Mammary epithelial cell (primary cell): ENCODE results near the gene SUB1.

Experiments used
- EZH2 ChIP-seq: IDR thresholded peaks from 2 replicates; pipeline ENCODE4 v1.6.1; 2012; ENCODE audit warnings: low read length, inconsistent platforms, borderline replicate concordance
- TF ChIP-seq, protein P1 (sequence below), 2 donors: IDR thresholded peaks in 1 of 2; conservative IDR thresholded peaks in 1 of 2; 2 replicates each; pipeline ENCODE4 v1.5.1; 2011 to 2012; ENCODE audit warnings: inconsistent platforms in 2 of 2, low read length in 2 of 2, mild to moderate bottlenecking in 2 of 2, control low read depth in 1 of 2, low read depth in 1 of 2; ENCODE audit not compliant: insufficient read depth in 1 of 2; ENCODE audit errors: extremely low read depth in 1 of 2

DNA sequence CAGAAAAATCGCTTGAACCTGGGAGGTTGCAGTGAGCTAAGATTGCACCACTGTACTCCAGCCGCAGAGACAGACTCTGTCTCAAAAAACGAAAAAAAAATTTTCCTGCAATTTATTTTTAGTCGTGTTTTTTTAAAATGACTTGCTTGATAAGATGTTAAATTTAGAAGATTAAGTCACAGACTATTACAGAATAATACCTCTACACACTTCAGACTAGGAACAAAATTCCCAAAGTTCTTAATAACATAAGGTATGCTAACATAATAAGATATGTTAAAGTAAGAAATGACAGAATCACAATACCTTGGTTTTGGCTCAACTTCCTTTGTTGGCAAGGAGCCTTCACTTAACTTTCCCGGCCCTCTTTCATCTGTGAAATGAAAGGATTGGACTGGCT lies 66.3 kb downstream of the SUB1 start:
- TF ChIP-seq, protein P1, sequence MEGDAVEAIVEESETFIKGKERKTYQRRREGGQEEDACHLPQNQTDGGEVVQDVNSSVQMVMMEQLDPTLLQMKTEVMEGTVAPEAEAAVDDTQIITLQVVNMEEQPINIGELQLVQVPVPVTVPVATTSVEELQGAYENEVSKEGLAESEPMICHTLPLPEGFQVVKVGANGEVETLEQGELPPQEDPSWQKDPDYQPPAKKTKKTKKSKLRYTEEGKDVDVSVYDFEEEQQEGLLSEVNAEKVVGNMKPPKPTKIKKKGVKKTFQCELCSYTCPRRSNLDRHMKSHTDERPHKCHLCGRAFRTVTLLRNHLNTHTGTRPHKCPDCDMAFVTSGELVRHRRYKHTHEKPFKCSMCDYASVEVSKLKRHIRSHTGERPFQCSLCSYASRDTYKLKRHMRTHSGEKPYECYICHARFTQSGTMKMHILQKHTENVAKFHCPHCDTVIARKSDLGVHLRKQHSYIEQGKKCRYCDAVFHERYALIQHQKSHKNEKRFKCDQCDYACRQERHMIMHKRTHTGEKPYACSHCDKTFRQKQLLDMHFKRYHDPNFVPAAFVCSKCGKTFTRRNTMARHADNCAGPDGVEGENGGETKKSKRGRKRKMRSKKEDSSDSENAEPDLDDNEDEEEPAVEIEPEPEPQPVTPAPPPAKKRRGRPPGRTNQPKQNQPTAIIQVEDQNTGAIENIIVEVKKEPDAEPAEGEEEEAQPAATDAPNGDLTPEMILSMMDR (conservative IDR thresholded peaks at IDR 0.05 in 1 of 2, IDR thresholded peaks at IDR 0.05 in 1 of 2; ENCODE audit: extremely low read depth in 1 of 2, insufficient read depth in 1 of 2, low read depth in 1 of 2, low read length in 2 of 2), result no peak
- TF ChIP-seq EZH2, result no peak
